Spleen (tissue), 11 donors: ENCODE results near the gene TMEM219. TPM values are rescaled to one million over a fixed set of nuclear protein-coding genes. Genes with fewer than 3 reads are reported as not detected.

Experiments
- DNase-seq: peaks from one replicate; pipeline ENCODE4 v3.0.0-alpha.2; 2020
- H3K27ac ChIP-seq, 8 donors: fragments of 200-600 bp; sonication (generic) in 7 of 8; 1 replicate in 4 of 8; 2 replicates in 4 of 8; pipeline versions ENCODE4 v1.5.0 to v1.8.0; 2016 to 2021; ENCODE audit warnings: inconsistent platforms in 4 of 8, mild to moderate bottlenecking in 4 of 8, moderate library complexity in 1 of 8
- H3K27me3 ChIP-seq, 7 donors: fragments of 200-600 bp; sonication (generic) in 6 of 7; replicated peaks in 1 of 7; 1 replicate in 4 of 7; 2 replicates in 3 of 7; pipeline versions ENCODE4 v1.5.0 to v1.8.0; 2016 to 2021; ENCODE audit warnings: inconsistent platforms in 3 of 7, mild to moderate bottlenecking in 1 of 7
- H3K36me3 ChIP-seq, 6 donors: fragments of 200-600 bp; sonication (generic) in 5 of 6; 1 replicate in 4 of 6; 2 replicates in 2 of 6; pipeline versions ENCODE4 v1.5.0 to v1.8.0; 2016 to 2021; ENCODE audit warnings: inconsistent platforms in 2 of 6
- H3K4me1 ChIP-seq, 6 donors: fragments of 200-600 bp; sonication (generic) in 5 of 6; 1 replicate in 3 of 6; 2 replicates in 3 of 6; pipeline versions ENCODE4 v1.5.0 to v1.8.0; 2016 to 2021; ENCODE audit warnings: inconsistent platforms in 3 of 6
- H3K4me3 ChIP-seq, 8 donors: fragments of 200-600 bp; sonication (generic) in 7 of 8; 1 replicate in 4 of 8; 2 replicates in 4 of 8; pipeline versions ENCODE4 v1.5.0 to v1.8.0; 2016 to 2021; ENCODE audit warnings: inconsistent platforms in 4 of 8, mild to moderate bottlenecking in 4 of 8, moderate library complexity in 2 of 8
- H3K9me3 ChIP-seq, 8 donors: fragments of 200-600 bp; sonication (generic) in 7 of 8; 1 replicate in 4 of 8; 2 replicates in 4 of 8; pipeline versions ENCODE4 v1.5.0 to v1.8.0; 2016 to 2021; ENCODE audit warnings: inconsistent platforms in 4 of 8
- CTCF ChIP-seq, 11 experiments: fragments of 200-600 bp in 7 of 11; fragments of 450-650 bp in 4 of 11; sonication (generic) in 4 of 11; IDR thresholded peaks in 8 of 11; conservative IDR thresholded peaks in 3 of 11; 1 replicate in 7 of 11; 2 replicates in 4 of 11; pipeline versions ENCODE4 v1.4.0 to v1.8.0; 2016 to 2021; ENCODE audit warnings: antibody characterized with exemption in 11 of 11, inconsistent platforms in 4 of 11, mild to moderate bottlenecking in 1 of 11
- POLR2A ChIP-seq, 3 donors: fragments of 450-650 bp; IDR thresholded peaks; one replicate each; pipeline ENCODE4 v1.5.1; 2017; ENCODE audit warnings: antibody characterized with exemption in 3 of 3, mild to moderate bottlenecking in 1 of 3
- POLR2AphosphoS5 ChIP-seq, 3 donors: sonication (generic); formaldehyde crosslinking; IDR thresholded peaks; one replicate each; pipeline ENCODE4 v1.5.1; 2017; ENCODE audit warnings: antibody characterized with exemption in 3 of 3
- WGBS, 5 donors: extraction: QIAGEN DNeasy Blood & Tissue Kit in 3 of 5; methylation state at CpG; one replicate each; pipeline versions ENCODE4 v1.1.5 to v1.1.7; 2013 to 2018; 5-methylcytosine and 5-hydroxymethylcytosine counted together
- intact Hi-C: fragments of 100-400 bp; cut with DNase I; formaldehyde crosslinking; loops from one replicate; pipeline ENCODE4 v1.15.0; 2023; ENCODE audit warnings: low total_unique reads
- polyA plus RNA-seq, 3 donors: library from polyadenylated mRNA; stranded (reverse); fragments of 200-250 nt; gene quantifications; one replicate each; pipeline ENCODE4 v1.2.1, GENCODE V29; 2013
- total RNA-seq, 7 donors: library from RNA; depleted of rRNA in 3 of 7; stranded (reverse); fragments of >200 nt in 3 of 7; fragmentation: NEBNext Ultra II Directional in 4 of 7; extraction: Animal tissue kit (Norgen Biotek cat#: 25700) in 4 of 7; gene quantifications; one replicate each; pipeline versions ENCODE4 v1.1.0 to v1.2.1, GENCODE V29; 2016 to 2021
- donor health status: healthy with polysubstance abuse.
- donor health status: DM: no; HTN: no; CAD: no; lungs with moderate emphysema.
- donor health status: DM: no; HTN: no; CAD: no.
- donor health status: Bipolar disorder and iron deficiency.
- donor health status: healthy.
- donor health status: DM: no; HTN: no; CAD: no.
- donor health status: DM: yes; HTN: yes; CAD: no.

TMEM219 gene
- total and polyA plus RNA-seq, 10 donors = 89.3 to 191 (median 122) TPM

GRCh38 chr16:29982560-29983419 is 20.9 kb downstream of the TMEM219 start:
- peak overlapping the region in 1 of 8 donors; percentile 17 for H3K27ac ChIP-seq
- TF ChIP-seq CTCF (IDR thresholded peaks at IDR 0.05 in 8 of 11, conservative IDR thresholded peaks at IDR 0.05 in 3 of 11) (no peak), POLR2AphosphoS5 (IDR thresholded peaks at IDR 0.05) (peak in 1 of 3 donors; percentile 24), POLR2A (IDR thresholded peaks at IDR 0.05) (no peak)
- H3K4me3 ChIP-seq = no peak overlapping the region
- H3K36me3 ChIP-seq = peaks cover 7 to 100% (median 100%) of the 10 kb centered on the region in 6 donors
- intact Hi-C loops = no loop called here
- H3K4me1 ChIP-seq = peaks cover 0 to 37% (median 23%) of the 10 kb centered on the region in 6 donors
- DNase-seq = no peak
- WGBS, 5 donors = 91 to 93% (median 91%) methylated on average over 19 to 24 of the region's 24 CpGs
- H3K27me3 ChIP-seq = no peaks in the 10 kb centered on the region
- no peaks in the 10 kb centered on the region for H3K9me3 ChIP-seq

- no peak for TF ChIP-seq CTCF (IDR thresholded peaks at IDR 0.05 in 8 of 11, conservative IDR thresholded peaks at IDR 0.05 in 3 of 11)
- TF ChIP-seq POLR2AphosphoS5 (IDR thresholded peaks at IDR 0.05) = no peak
- no peak for TF ChIP-seq POLR2A (IDR thresholded peaks at IDR 0.05)
- Histone ChIP-seq H3K9me3 (no peaks in the 10 kb centered on the region), H3K36me3 (peaks cover 7 to 100% (median 100%) of the 10 kb centered on the region in 6 donors), H3K4me1 (peaks cover 0 to 29% (median 18%) of the 10 kb centered on the region in 6 donors), H3K27ac (no peak overlapping the region), H3K4me3 (no peak overlapping the region), H3K27me3 (no peaks in the 10 kb centered on the region)
- intact Hi-C loops = no loop called here
- DNase-seq = peak; percentile 61
- 80 to 96% (median 87%) methylated on average over 11 to 12 of the region's 12 CpGs for WGBS, 5 donors
These were observed 21.7 kb downstream of the TMEM219 start for GRCh38 chr16:29983420-29984136.

- Histone ChIP-seq H3K27me3 (no peaks in the 10 kb centered on the region), H3K27ac (no peak overlapping the region), H3K4me3 (no peak overlapping the region), H3K9me3 (no peaks in the 10 kb centered on the region), H3K36me3 (peaks cover 7 to 100% (median 100%) of the 10 kb centered on the region in 6 donors), H3K4me1 (peaks cover 0 to 23% (median 15%) of the 10 kb centered on the region in 6 donors)
- 74 to 96% (median 85%) methylated on average over 6 of the region's 6 CpGs for WGBS, 5 donors
- intact Hi-C loops = no loop called here
- DNase-seq = peak; percentile 24
- no peak for TF ChIP-seq POLR2A (IDR thresholded peaks at IDR 0.05)
- TF ChIP-seq POLR2AphosphoS5 (IDR thresholded peaks at IDR 0.05) = no peak
- no peak for TF ChIP-seq CTCF (IDR thresholded peaks at IDR 0.05 in 8 of 11, conservative IDR thresholded peaks at IDR 0.05 in 3 of 11)
These were observed 22.4 kb downstream of the TMEM219 start for GRCh38 chr16:29984137-29984763.
